Osteoblast (primary cell): ENCODE results near the gene DYNC1I1. TPM values are rescaled to one million over a fixed set of nuclear protein-coding genes. Genes with fewer than 3 reads are reported as not detected.

ENCODE experiments used
- DNase-seq: peaks from one replicate; pipeline ENCODE4 v3.0.0; 2011; ENCODE audit warnings: low spot score, mixed read lengths; ENCODE audit not compliant: insufficient read length; ENCODE audit errors: missing footprints
- H2AFZ ChIP-seq: 2 replicates; pipeline ENCODE4 v1.6.0; 2011; ENCODE audit warnings: mild to moderate bottlenecking, low read length
- H3K27ac ChIP-seq: 2 replicates; pipeline ENCODE4 v1.5.1; 2011; ENCODE audit warnings: mild to moderate bottlenecking, low read depth, low read length, moderate library complexity
- H3K27me3 ChIP-seq: 2 replicates; pipeline ENCODE4 v1.6.0; 2012; ENCODE audit warnings: mild to moderate bottlenecking, control low read depth, inconsistent platforms, low read length, moderate library complexity; ENCODE audit not compliant: insufficient read depth
- H3K36me3 ChIP-seq: 2 replicates; pipeline ENCODE4 v1.5.1; 2011; ENCODE audit warnings: mild to moderate bottlenecking, low read length, control low read depth, moderate library complexity; ENCODE audit not compliant: insufficient read depth
- H3K4me1 ChIP-seq: 2 replicates; pipeline ENCODE4 v1.5.1; 2011; ENCODE audit warnings: mild to moderate bottlenecking, low read length, control low read depth, moderate library complexity; ENCODE audit not compliant: insufficient read depth
- H3K4me2 ChIP-seq: 2 replicates; pipeline ENCODE4 v1.6.0; 2011; ENCODE audit warnings: mild to moderate bottlenecking, low read length; ENCODE audit not compliant: insufficient read depth
- H3K4me3 ChIP-seq: fragments of 200-600 bp; sonication (generic); 3 replicates; pipeline ENCODE4 v1.5.1; 2012; ENCODE audit warnings: mild to moderate bottlenecking, low read length, inconsistent platforms; ENCODE audit not compliant: insufficient read depth
- H3K79me2 ChIP-seq: 2 replicates; pipeline ENCODE4 v1.6.0; 2012; ENCODE audit warnings: mild to moderate bottlenecking, low read length, control low read depth, inconsistent platforms; ENCODE audit not compliant: insufficient read depth
- H3K9me3 ChIP-seq: 2 replicates; pipeline ENCODE4 v1.5.1; 2011; ENCODE audit warnings: low read depth, low read length, control low read depth
- H4K20me1 ChIP-seq: 2 replicates; pipeline ENCODE4 v1.6.0; 2012; ENCODE audit warnings: mild to moderate bottlenecking, low read length, control low read depth; ENCODE audit not compliant: insufficient read depth
- CTCF ChIP-seq: IDR thresholded peaks from 2 replicates; pipeline ENCODE4 v1.5.1; 2011; ENCODE audit warnings: mild to moderate bottlenecking, low read depth, low read length, moderate library complexity; ENCODE audit errors: extremely low read depth
- total RNA-seq: library from RNA; depleted of rRNA; stranded (reverse); fragments of >200 nt; gene quantifications from 2 replicates; pipeline ENCODE4 v1.2.3, GENCODE V29; 2012

DYNC1I1 gene
- total RNA-seq, 1 donor: 2.2 TPM

- TF ChIP-seq CTCF: no peak
- Histone ChIP-seq H4K20me1 (no peaks in the 10 kb centered on the region), H3K4me3 (no peak overlapping the region), H2AFZ (no peak overlapping the region), H3K27me3 (no peaks in the 10 kb centered on the region), H3K4me2 (no peak overlapping the region), H3K9me3 (no peaks in the 10 kb centered on the region), H3K79me2 (no peaks in the 10 kb centered on the region), H3K4me1 (no peaks in the 10 kb centered on the region), H3K27ac (no peak overlapping the region), H3K36me3 (no peaks in the 10 kb centered on the region)
- DNase-seq: no peak
These were observed 328.4 kb downstream of the DYNC1I1 start for GRCh38 chr7:96100737-96101136.

- H3K4me2 ChIP-seq: no peak overlapping the region
- no peaks in the 10 kb centered on the region for H3K36me3 ChIP-seq
- no peak overlapping the region for H2AFZ ChIP-seq
- H4K20me1 ChIP-seq: no peaks in the 10 kb centered on the region
- no peak for TF ChIP-seq CTCF
- no peaks in the 10 kb centered on the region for H3K79me2 ChIP-seq
- no peak overlapping the region for H3K4me3 ChIP-seq
- DNase-seq: no peak
- H3K9me3 ChIP-seq: no peaks in the 10 kb centered on the region
- no peak overlapping the region for H3K27ac ChIP-seq
- H3K4me1 ChIP-seq: no peaks in the 10 kb centered on the region
- H3K27me3 ChIP-seq: no peaks in the 10 kb centered on the region
These were observed 329.9 kb downstream of the DYNC1I1 start for GRCh38 chr7:96102096-96102811.

- H3K27me3 ChIP-seq: no peaks in the 10 kb centered on the region
These were observed 332.6 kb downstream of the DYNC1I1 start for GRCh38 chr7:96104984-96105383.

More at GRCh38 chr7:96104984-96105383, 332.6 kb downstream of the DYNC1I1 start:
- Histone ChIP-seq H3K4me3 (no peak overlapping the region), H4K20me1 (no peaks in the 10 kb centered on the region), H3K36me3 (no peaks in the 10 kb centered on the region), H3K27ac (no peak overlapping the region), H3K79me2 (no peaks in the 10 kb centered on the region), H3K4me1 (no peaks in the 10 kb centered on the region), H3K4me2 (no peak overlapping the region), H2AFZ (no peak overlapping the region), H3K9me3 (no peaks in the 10 kb centered on the region)
- no peak for DNase-seq
- no peak for TF ChIP-seq CTCF
